IgD-negative memory B cell (primary cell): ENCODE data around the gene FCN2. TPM values are rescaled to one million over a fixed set of nuclear protein-coding genes. Genes with fewer than 3 reads are reported as not detected.

Source experiments
- H3K27ac Mint-ChIP-seq, 3 donors: one replicate each; pipeline ENCODE4 v1.8.0; 2020 to 2022; ENCODE audit warnings: mild to moderate bottlenecking in 3 of 3, mixed read lengths in 3 of 3, moderate library complexity in 1 of 3
- H3K27me3 Mint-ChIP-seq: one replicate; pipeline ENCODE4 v1.8.0; 2021; ENCODE audit warnings: mixed read lengths
- H3K36me3 Mint-ChIP-seq: one replicate; pipeline ENCODE4 v1.8.0; 2020; ENCODE audit warnings: mild to moderate bottlenecking, mixed read lengths
- H3K4me1 Mint-ChIP-seq, 3 donors: one replicate each; pipeline ENCODE4 v1.8.0; 2020 to 2022; ENCODE audit warnings: mixed read lengths in 3 of 3, mild to moderate bottlenecking in 1 of 3
- H3K4me3 Mint-ChIP-seq, 4 donors: one replicate each; pipeline ENCODE4 v1.8.0; 2020 to 2022; ENCODE audit warnings: mild to moderate bottlenecking in 4 of 4, mixed read lengths in 4 of 4, moderate library complexity in 3 of 4
- H3K9me3 Mint-ChIP-seq, 3 donors: one replicate each; pipeline ENCODE4 v1.8.0; 2020 to 2021; ENCODE audit warnings: mixed read lengths in 3 of 3, mild to moderate bottlenecking in 1 of 3
- polyA plus RNA-seq: library from polyadenylated mRNA; unstranded; fragments of 300-500 nt; fragmentation: Illumina TruSeq; gene quantifications from one replicate; pipeline ENCODE4 v1.2.3, GENCODE V29; 2021

The FCN2 gene
- polyA plus RNA-seq, 1 donor from 2014 or later = not detected

GRCh38 chr9:134841180-134841904 is 39.3 kb upstream of the FCN2 start:
- Mint-ChIP-seq H3K4me3 (no peak overlapping the region), H3K27me3 (no peaks in the 10 kb centered on the region), H3K27ac (no peak overlapping the region), H3K36me3 (no peaks in the 10 kb centered on the region), H3K9me3 (no peaks in the 10 kb centered on the region), H3K4me1 (no peaks in the 10 kb centered on the region)

GRCh38 chr9:134842321-134842720 is 38.3 kb upstream of the FCN2 start:
- H3K4me3 Mint-ChIP-seq = no peak overlapping the region
- H3K27ac Mint-ChIP-seq = peak overlapping the region in 1 of 3 donors; percentile 83
- no peaks in the 10 kb centered on the region for H3K9me3 Mint-ChIP-seq
- no peaks in the 10 kb centered on the region for H3K27me3 Mint-ChIP-seq
- H3K4me1 Mint-ChIP-seq = no peaks in the 10 kb centered on the region
- no peaks in the 10 kb centered on the region for H3K36me3 Mint-ChIP-seq

- Mint-ChIP-seq H3K36me3 (no peaks in the 10 kb centered on the region), H3K27ac (no peak overlapping the region), H3K9me3 (no peaks in the 10 kb centered on the region), H3K4me3 (no peak overlapping the region), H3K27me3 (no peaks in the 10 kb centered on the region), H3K4me1 (no peaks in the 10 kb centered on the region)
These were observed 36.9 kb upstream of the FCN2 start for GRCh38 chr9:134843740-134844139.

GRCh38 chr9:134844821-134845220 is 35.8 kb upstream of the FCN2 start:
- H3K4me1 Mint-ChIP-seq = no peaks in the 10 kb centered on the region
- H3K27me3 Mint-ChIP-seq = no peaks in the 10 kb centered on the region
- no peak overlapping the region for H3K27ac Mint-ChIP-seq
- H3K36me3 Mint-ChIP-seq = no peaks in the 10 kb centered on the region
- H3K9me3 Mint-ChIP-seq = no peaks in the 10 kb centered on the region
- no peak overlapping the region for H3K4me3 Mint-ChIP-seq

GRCh38 chr9:134846187-134846586 is 34.4 kb upstream of the FCN2 start:
- Mint-ChIP-seq H3K27ac (no peak overlapping the region), H3K9me3 (no peaks in the 10 kb centered on the region), H3K4me3 (no peak overlapping the region), H3K36me3 (no peaks in the 10 kb centered on the region), H3K4me1 (no peaks in the 10 kb centered on the region), H3K27me3 (no peaks in the 10 kb centered on the region)

- Mint-ChIP-seq H3K27ac (no peak overlapping the region), H3K4me1 (no peaks in the 10 kb centered on the region), H3K36me3 (no peaks in the 10 kb centered on the region), H3K4me3 (no peak overlapping the region), H3K9me3 (no peaks in the 10 kb centered on the region), H3K27me3 (no peaks in the 10 kb centered on the region)
These were observed 33.9 kb upstream of the FCN2 start for GRCh38 chr9:134846699-134847098.

GRCh38 chr9:134847138-134847537 is 33.5 kb upstream of the FCN2 start:
- Mint-ChIP-seq H3K27ac (no peak overlapping the region), H3K4me1 (no peaks in the 10 kb centered on the region), H3K36me3 (no peaks in the 10 kb centered on the region), H3K9me3 (no peaks in the 10 kb centered on the region), H3K27me3 (no peaks in the 10 kb centered on the region), H3K4me3 (no peak overlapping the region)

- H3K27ac Mint-ChIP-seq = no peak overlapping the region
- no peak overlapping the region for H3K4me3 Mint-ChIP-seq
- no peaks in the 10 kb centered on the region for H3K4me1 Mint-ChIP-seq
- no peaks in the 10 kb centered on the region for H3K27me3 Mint-ChIP-seq
- no peaks in the 10 kb centered on the region for H3K9me3 Mint-ChIP-seq
- no peaks in the 10 kb centered on the region for H3K36me3 Mint-ChIP-seq
These were observed 32.7 kb upstream of the FCN2 start for GRCh38 chr9:134847752-134848432.

- Mint-ChIP-seq H3K36me3 (no peaks in the 10 kb centered on the region), H3K4me3 (no peak overlapping the region), H3K27ac (no peak overlapping the region), H3K27me3 (no peaks in the 10 kb centered on the region), H3K9me3 (no peaks in the 10 kb centered on the region), H3K4me1 (no peaks in the 10 kb centered on the region)
These were observed 32.1 kb upstream of the FCN2 start for GRCh38 chr9:134848504-134848903.

GRCh38 chr9:134850611-134851010 is 30.0 kb upstream of the FCN2 start:
- no peak overlapping the region for H3K27ac Mint-ChIP-seq
- H3K4me1 Mint-ChIP-seq = no peaks in the 10 kb centered on the region
- no peak overlapping the region for H3K4me3 Mint-ChIP-seq
- H3K27me3 Mint-ChIP-seq = peaks cover 5% of the 10 kb centered on the region
- no peaks in the 10 kb centered on the region for H3K9me3 Mint-ChIP-seq
- H3K36me3 Mint-ChIP-seq = no peaks in the 10 kb centered on the region

GRCh38 chr9:134851020-134851419 is 29.6 kb upstream of the FCN2 start:
- Mint-ChIP-seq H3K27me3 (peaks cover 5% of the 10 kb centered on the region), H3K9me3 (no peaks in the 10 kb centered on the region), H3K27ac (no peak overlapping the region), H3K36me3 (no peaks in the 10 kb centered on the region), H3K4me1 (no peaks in the 10 kb centered on the region), H3K4me3 (no peak overlapping the region)

- no peaks in the 10 kb centered on the region for H3K4me1 Mint-ChIP-seq
- H3K27me3 Mint-ChIP-seq = peaks cover 13% of the 10 kb centered on the region
- no peaks in the 10 kb centered on the region for H3K36me3 Mint-ChIP-seq
- H3K27ac Mint-ChIP-seq = no peak overlapping the region
- peaks cover 0 to 3% (median 0%) of the 10 kb centered on the region in 3 donors for H3K9me3 Mint-ChIP-seq
- H3K4me3 Mint-ChIP-seq = no peak overlapping the region
These were observed 27.5 kb upstream of the FCN2 start for GRCh38 chr9:134852906-134853654.

GRCh38 chr9:134853893-134854292 is 26.7 kb upstream of the FCN2 start:
- no peaks in the 10 kb centered on the region for H3K4me1 Mint-ChIP-seq
- no peak overlapping the region for H3K27ac Mint-ChIP-seq
- no peaks in the 10 kb centered on the region for H3K36me3 Mint-ChIP-seq
- peaks cover 13% of the 10 kb centered on the region for H3K27me3 Mint-ChIP-seq
- H3K4me3 Mint-ChIP-seq = no peak overlapping the region
- H3K9me3 Mint-ChIP-seq = peaks cover 0 to 3% (median 0%) of the 10 kb centered on the region in 3 donors

GRCh38 chr9:134854541-134854981 is 26.0 kb upstream of the FCN2 start:
- Mint-ChIP-seq H3K36me3 (no peaks in the 10 kb centered on the region), H3K4me3 (no peak overlapping the region), H3K9me3 (peaks cover 0 to 3% (median 0%) of the 10 kb centered on the region in 3 donors), H3K27me3 (peaks cover 13% of the 10 kb centered on the region), H3K4me1 (no peaks in the 10 kb centered on the region), H3K27ac (no peak overlapping the region)

GRCh38 chr9:134855231-134855899 is 25.2 kb upstream of the FCN2 start:
- H3K9me3 Mint-ChIP-seq = peaks cover 0 to 4% (median 4%) of the 10 kb centered on the region in 3 donors
- H3K27ac Mint-ChIP-seq = no peak overlapping the region
- H3K27me3 Mint-ChIP-seq = peaks cover 13% of the 10 kb centered on the region

More at GRCh38 chr9:134855231-134855899, 25.2 kb upstream of the FCN2 start:
- Mint-ChIP-seq H3K4me1 (no peaks in the 10 kb centered on the region), H3K4me3 (no peak overlapping the region), H3K36me3 (no peaks in the 10 kb centered on the region)
